ENCODE measurements around the gene SOX11.

- TF ChIP-seq CTCF (IDR thresholded peaks at IDR 0.05) (no peak), POLR2A (IDR thresholded peaks at IDR 0.05) (no peak)
Measured at GRCh38 chr2:5691985-5692529, at the start of gene SOX11.

Measured in right lobe of liver (tissue), 4 donors.